Suprapubic skin (tissue), 3 donors: ENCODE measurements around the gene ASPN.

Source experiments
- CTCF ChIP-seq, 2 donors: fragments of 200-600 bp in 1 of 2; fragments of 450-650 bp in 1 of 2; sonication (generic) in 1 of 2; IDR thresholded peaks; one replicate each; pipeline ENCODE4 v1.5.1; 2016 to 2019; ENCODE audit warnings: antibody characterized with exemption in 2 of 2, mild to moderate bottlenecking in 1 of 2, moderate library complexity in 1 of 2
- EP300 ChIP-seq: sonication (generic); formaldehyde crosslinking; IDR thresholded peaks from one replicate; pipeline ENCODE4 v1.6.1; 2017; ENCODE audit warnings: antibody characterized with exemption
- POLR2A ChIP-seq, 2 donors: fragments of 450-650 bp; IDR thresholded peaks; one replicate each; pipeline ENCODE4 v1.6.1; 2017; ENCODE audit warnings: antibody characterized with exemption in 2 of 2, mild to moderate bottlenecking in 2 of 2, moderate library complexity in 2 of 2

GRCh38 chr9:92408747-92409478, 73.4 kb downstream of the ASPN start:
- no peak for TF ChIP-seq EP300
- TF ChIP-seq POLR2A (IDR thresholded peaks at IDR 0.05), result no peak
- TF ChIP-seq CTCF (IDR thresholded peaks at IDR 0.05), result no peak
